ENCODE measurements around the gene VPS45.

VPS45 gene

DNA sequence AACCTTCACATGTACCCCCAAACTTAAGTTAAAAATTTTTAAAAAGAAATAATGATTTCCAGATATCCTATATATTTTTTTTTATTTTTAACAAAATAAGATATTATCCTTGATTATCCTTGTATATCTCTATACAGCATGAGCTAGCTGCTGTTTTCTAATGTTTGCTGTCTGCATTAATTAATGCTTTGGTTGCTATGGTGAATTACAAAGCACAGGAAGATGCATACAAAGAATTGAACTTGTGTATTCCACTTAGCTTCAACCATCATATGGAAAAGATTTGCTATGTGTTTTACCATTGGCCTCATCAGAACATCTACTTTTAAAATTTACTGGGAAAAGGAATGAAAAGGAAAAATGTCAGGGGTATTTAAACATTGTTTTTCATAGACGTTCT, 35.4 kb downstream of the VPS45 start:
- Histone ChIP-seq H3K4me3 (ENCODE audit: low read depth, low read length) (no peak overlapping the region), H3K4me1 (ENCODE audit: control insufficient read depth, insufficient read depth, low read length) (no peaks in the 10 kb centered on the region), H3K27ac (ENCODE audit: extremely low read depth, low read depth, low read length) (no peak overlapping the region), H3K36me3 (ENCODE audit: control insufficient read depth in 2 of 2, insufficient read depth in 1 of 2, low read length in 2 of 2) (peaks cover 8 to 33% of the 10 kb centered on the region in 2 experiments), H3K9me3 (ENCODE audit: control insufficient read depth, insufficient read depth, low read depth, low read length) (no peaks in the 10 kb centered on the region)
- POLR2A ChIA-PET = no interaction called here
- CTCF ChIA-PET = interaction anchor here (0.6 to 2.1 kb wide), 2 partner anchors 64 to 66 kb away, joined by 6 to 9 read pairs; no protein-coding TSS in a partner anchor
- TF ChIP-seq ZNF394 (tag by site-specific recombination; IDR thresholded peaks at IDR 0.05; ENCODE audit: borderline replicate concordance) = no peak
- no peak for TF ChIP-seq SP3 (tag by site-specific recombination; IDR thresholded peaks at IDR 0.05)
- TF ChIP-seq ZNF354C (tag by site-specific recombination; IDR thresholded peaks at IDR 0.05; ENCODE audit: borderline replicate concordance, low read depth) = no peak
- no peak for TF ChIP-seq ZNF239 (tag by site-specific recombination; IDR thresholded peaks at IDR 0.05)
- no peak for TF ChIP-seq ZNF311 (tag by site-specific recombination; IDR thresholded peaks at IDR 0.05; ENCODE audit: borderline replicate concordance)

DNA sequence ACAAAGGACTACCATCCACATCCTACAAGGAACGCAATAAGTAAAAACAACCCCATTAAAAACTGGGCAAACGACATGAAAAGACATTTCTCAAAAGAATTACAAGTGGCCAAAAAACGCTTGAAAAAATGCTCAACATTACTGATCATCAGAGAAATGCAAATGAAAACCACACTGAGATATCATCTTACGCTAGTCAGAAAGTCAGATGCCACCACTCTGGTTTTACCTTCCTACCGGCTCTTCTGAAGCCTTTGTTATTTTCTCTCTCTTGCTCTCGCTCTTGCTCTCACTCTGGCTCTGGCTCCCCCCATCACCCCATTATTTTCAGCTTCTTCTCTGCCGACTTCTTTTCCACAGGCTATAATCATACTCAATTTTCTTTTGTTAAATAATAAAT, 38.8 kb downstream of the VPS45 start:
- Histone ChIP-seq H3K27ac (ENCODE audit: extremely low read depth, low read depth, low read length) (no peak overlapping the region), H3K4me3 (ENCODE audit: low read depth, low read length) (no peak overlapping the region), H3K36me3 (ENCODE audit: control insufficient read depth in 2 of 2, insufficient read depth in 1 of 2, low read length in 2 of 2) (peaks cover 5 to 18% of the 10 kb centered on the region in 2 experiments; a peak in 2 of 3 replicates), H3K4me1 (ENCODE audit: control insufficient read depth, insufficient read depth, low read length) (no peaks in the 10 kb centered on the region), H3K9me3 (ENCODE audit: control insufficient read depth, insufficient read depth, low read depth, low read length) (no peaks in the 10 kb centered on the region)
- CTCF ChIA-PET = no interaction called here
- POLR2A ChIA-PET = no interaction called here
- TF ChIP-seq ZBTB1 (tag by site-specific recombination; IDR thresholded peaks at IDR 0.05) (no peak), ZNF132 (tag by site-specific recombination; IDR thresholded peaks at IDR 0.05; ENCODE audit: borderline replicate concordance) (no peak), ZBTB48 (tag by site-specific recombination; IDR thresholded peaks at IDR 0.05) (no peak), ZNF624 (tag by site-specific recombination; IDR thresholded peaks at IDR 0.05) (no peak), ZNF707 (tag by site-specific recombination; IDR thresholded peaks at IDR 0.05) (no peak), MZF1 (tag by site-specific recombination; IDR thresholded peaks at IDR 0.05; ENCODE audit: borderline replicate concordance) (no peak), WT1 (tag by site-specific recombination; IDR thresholded peaks at IDR 0.05) (no peak), ZNF341 (tag by site-specific recombination; IDR thresholded peaks at IDR 0.05; ENCODE audit: low read depth) (no peak), ZNF138 (tag by site-specific recombination; IDR thresholded peaks at IDR 0.05; ENCODE audit: borderline replicate concordance) (no peak), ZFP3 (tag by site-specific recombination; IDR thresholded peaks at IDR 0.05; ENCODE audit: low read depth) (no peak), GLI4 (tag by site-specific recombination; IDR thresholded peaks at IDR 0.05) (no peak), MEIS1 (CRISPR knock-in tag; IDR thresholded peaks at IDR 0.05; ENCODE audit: borderline replicate concordance) (no peak), IKZF3 (tag by site-specific recombination; IDR thresholded peaks at IDR 0.05) (no peak)
- TF ChIP-seq, protein P1, sequence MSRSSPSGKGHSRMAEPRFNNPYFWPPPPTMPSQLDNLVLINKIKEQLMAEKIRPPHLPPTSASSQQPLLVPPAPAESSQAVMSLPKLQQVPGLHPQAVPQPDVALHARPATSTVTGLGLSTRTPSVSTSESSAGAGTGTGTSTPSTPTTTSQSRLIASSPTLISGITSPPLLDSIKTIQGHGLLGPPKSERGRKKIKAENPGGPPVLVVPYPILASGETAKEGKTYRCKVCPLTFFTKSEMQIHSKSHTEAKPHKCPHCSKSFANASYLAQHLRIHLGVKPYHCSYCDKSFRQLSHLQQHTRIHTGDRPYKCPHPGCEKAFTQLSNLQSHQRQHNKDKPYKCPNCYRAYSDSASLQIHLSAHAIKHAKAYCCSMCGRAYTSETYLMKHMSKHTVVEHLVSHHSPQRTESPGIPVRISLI (tag by site-specific recombination; IDR thresholded peaks at IDR 0.05) = no peak
- TF ChIP-seq, protein P2, sequence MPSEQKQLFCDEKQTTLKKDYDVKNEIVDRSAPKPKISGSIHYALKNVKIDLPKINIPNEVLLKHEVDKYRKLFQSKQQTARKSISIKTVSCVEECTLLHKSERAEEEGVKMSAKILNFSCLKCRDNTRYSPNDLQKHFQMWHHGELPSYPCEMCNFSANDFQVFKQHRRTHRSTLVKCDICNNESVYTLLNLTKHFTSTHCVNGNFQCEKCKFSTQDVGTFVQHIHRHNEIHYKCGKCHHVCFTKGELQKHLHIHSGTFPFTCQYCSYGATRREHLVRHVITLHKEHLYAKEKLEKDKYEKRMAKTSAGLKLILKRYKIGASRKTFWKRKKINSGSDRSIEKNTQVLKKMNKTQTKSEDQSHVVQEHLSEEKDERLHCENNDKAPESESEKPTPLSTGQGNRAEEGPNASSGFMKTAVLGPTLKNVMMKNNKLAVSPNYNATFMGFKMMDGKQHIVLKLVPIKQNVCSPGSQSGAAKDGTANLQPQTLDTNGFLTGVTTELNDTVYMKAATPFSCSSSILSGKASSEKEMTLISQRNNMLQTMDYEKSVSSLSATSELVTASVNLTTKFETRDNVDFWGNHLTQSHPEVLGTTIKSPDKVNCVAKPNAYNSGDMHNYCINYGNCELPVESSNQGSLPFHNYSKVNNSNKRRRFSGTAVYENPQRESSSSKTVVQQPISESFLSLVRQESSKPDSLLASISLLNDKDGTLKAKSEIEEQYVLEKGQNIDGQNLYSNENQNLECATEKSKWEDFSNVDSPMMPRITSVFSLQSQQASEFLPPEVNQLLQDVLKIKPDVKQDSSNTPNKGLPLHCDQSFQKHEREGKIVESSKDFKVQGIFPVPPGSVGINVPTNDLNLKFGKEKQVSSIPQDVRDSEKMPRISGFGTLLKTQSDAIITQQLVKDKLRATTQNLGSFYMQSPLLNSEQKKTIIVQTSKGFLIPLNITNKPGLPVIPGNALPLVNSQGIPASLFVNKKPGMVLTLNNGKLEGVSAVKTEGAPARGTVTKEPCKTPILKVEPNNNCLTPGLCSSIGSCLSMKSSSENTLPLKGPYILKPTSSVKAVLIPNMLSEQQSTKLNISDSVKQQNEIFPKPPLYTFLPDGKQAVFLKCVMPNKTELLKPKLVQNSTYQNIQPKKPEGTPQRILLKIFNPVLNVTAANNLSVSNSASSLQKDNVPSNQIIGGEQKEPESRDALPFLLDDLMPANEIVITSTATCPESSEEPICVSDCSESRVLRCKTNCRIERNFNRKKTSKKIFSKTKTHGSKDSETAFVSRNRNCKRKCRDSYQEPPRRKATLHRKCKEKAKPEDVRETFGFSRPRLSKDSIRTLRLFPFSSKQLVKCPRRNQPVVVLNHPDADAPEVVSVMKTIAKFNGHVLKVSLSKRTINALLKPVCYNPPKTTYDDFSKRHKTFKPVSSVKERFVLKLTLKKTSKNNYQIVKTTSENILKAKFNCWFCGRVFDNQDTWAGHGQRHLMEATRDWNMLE (tag by site-specific recombination; conservative IDR thresholded peaks at IDR 0.05; ENCODE audit: low read depth) = no peak
- TF ChIP-seq, protein P3, sequence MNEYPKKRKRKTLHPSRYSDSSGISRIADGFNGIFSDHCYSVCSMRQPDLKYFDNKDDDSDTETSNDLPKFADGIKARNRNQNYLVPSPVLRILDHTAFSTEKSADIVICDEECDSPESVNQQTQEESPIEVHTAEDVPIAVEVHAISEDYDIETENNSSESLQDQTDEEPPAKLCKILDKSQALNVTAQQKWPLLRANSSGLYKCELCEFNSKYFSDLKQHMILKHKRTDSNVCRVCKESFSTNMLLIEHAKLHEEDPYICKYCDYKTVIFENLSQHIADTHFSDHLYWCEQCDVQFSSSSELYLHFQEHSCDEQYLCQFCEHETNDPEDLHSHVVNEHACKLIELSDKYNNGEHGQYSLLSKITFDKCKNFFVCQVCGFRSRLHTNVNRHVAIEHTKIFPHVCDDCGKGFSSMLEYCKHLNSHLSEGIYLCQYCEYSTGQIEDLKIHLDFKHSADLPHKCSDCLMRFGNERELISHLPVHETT (tag by site-specific recombination; IDR thresholded peaks at IDR 0.05) = no peak
- TF ChIP-seq, protein P4, sequence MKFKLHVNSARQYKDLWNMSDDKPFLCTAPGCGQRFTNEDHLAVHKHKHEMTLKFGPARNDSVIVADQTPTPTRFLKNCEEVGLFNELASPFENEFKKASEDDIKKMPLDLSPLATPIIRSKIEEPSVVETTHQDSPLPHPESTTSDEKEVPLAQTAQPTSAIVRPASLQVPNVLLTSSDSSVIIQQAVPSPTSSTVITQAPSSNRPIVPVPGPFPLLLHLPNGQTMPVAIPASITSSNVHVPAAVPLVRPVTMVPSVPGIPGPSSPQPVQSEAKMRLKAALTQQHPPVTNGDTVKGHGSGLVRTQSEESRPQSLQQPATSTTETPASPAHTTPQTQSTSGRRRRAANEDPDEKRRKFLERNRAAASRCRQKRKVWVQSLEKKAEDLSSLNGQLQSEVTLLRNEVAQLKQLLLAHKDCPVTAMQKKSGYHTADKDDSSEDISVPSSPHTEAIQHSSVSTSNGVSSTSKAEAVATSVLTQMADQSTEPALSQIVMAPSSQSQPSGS (tag by site-specific recombination; IDR thresholded peaks at IDR 0.05; ENCODE audit: low read depth) = no peak
- TF ChIP-seq, protein P5, sequence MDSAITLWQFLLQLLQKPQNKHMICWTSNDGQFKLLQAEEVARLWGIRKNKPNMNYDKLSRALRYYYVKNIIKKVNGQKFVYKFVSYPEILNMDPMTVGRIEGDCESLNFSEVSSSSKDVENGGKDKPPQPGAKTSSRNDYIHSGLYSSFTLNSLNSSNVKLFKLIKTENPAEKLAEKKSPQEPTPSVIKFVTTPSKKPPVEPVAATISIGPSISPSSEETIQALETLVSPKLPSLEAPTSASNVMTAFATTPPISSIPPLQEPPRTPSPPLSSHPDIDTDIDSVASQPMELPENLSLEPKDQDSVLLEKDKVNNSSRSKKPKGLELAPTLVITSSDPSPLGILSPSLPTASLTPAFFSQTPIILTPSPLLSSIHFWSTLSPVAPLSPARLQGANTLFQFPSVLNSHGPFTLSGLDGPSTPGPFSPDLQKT (IDR thresholded peaks at IDR 0.05; ENCODE audit: borderline replicate concordance, low read depth, low read length) = no peak
